OCI-M2 (cell line): ENCODE results near the gene IMMP2L.

Source experiments
- DNase-seq: peaks from one replicate; lab custom pipeline; 2025; ENCODE audit not compliant: unreplicated experiment; lab: John Stamatoyannopoulos, UW

Gene IMMP2L

GRCh38 chr7:111012799-111013675 lies 549.3 kb downstream of the IMMP2L start:
- no peak for DNase-seq

DNA sequence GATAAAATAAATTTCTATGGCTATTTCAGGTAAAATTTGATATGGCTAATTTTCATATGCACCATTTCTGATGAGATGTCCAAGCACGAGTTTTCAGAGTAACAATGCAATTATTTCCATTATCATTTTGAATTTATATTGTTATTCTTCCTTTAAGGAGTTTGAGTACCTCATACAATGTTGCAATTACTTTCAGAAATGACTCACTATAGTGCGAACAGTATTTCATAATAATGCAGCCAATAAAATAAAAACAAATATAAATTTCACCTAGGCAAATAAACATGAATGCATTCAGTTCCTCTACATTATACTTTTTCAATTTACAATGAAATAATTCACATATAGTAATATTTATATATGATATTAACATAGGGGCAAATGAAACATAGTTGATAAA lies 550.1 kb downstream of the IMMP2L start:
- DNase-seq, result no peak

DNA sequence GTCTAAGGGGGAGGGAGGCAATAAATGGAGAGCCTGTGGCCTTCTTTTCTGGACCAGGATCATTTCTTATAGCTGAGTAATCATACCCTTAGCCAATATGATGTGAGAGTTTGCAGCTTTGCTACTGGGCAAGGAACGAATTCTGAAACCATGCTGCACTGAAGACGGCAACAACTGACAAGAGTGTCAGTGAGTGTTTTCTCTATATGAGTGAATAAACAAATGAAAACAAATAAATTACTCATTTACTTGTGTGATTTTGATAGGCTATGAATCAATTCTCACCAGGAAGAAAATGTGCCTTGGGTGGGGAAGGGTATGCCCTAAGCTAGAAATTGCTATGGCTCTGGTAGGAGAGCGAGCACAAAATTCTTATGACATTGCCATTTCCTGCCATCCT lies 550.8 kb downstream of the IMMP2L start:
- no peak for DNase-seq

DNA sequence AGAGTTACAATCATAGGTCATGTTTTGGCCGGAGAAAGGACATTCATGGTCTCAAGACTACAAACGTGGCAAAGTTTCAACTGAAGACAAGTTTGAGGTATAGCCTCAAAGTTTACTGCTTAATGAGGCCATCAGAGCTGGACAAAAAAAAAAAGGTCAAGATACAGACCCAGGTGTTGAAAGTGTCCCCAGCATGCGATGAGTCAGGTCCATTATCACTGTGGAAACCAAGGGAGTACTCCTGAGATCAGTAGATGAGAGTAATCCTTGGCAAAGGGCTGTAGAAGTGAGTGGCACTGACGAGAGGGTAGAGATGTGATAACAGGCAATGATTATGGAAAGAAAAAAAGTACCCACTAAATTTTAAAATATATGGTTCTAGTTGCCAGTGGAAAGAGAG lies 551.5 kb downstream of the IMMP2L start:
- no peak for DNase-seq

- DNase-seq, result no peak
These were observed 552.7 kb downstream of the IMMP2L start for GRCh38 chr7:111009526-111010040.

DNA sequence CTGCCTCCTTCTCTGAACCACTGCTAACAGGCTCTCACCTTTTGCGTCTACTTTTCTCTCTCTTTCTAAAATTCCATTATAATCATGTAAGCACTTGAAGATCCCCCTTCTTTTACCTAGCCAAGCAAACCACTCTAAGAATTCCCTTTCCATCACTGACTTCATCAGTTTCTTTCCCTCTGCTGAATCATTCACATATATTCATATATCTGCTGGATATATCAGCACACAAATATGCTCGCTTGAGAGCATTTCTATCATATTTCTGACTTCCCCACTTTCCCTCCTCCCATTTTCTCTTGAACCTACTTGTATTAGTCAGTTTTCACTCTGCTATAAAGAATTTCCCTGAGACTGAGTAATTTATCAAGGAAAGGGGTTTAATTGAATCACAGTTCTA lies 555.6 kb downstream of the IMMP2L start:
- DNase-seq, result no peak

DNA sequence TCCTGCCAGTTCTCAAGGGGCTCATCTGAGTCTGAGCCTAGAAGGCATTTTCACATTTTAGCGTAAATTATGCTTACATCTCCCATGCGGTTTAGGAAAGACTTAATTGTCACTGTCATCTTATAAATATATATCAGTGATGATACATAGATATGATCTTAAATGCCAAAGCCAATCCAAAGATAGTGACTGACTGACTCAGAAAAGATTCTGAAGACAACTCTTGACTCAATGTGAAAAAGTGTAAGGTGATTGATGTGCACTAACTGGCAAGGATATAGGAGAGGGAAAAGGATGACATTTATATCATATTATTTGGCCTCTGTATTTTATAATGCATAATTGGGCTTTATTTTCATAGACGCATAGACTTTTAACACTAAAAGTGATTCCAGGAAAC lies 556.3 kb downstream of the IMMP2L start:
- no peak for DNase-seq

- no peak for DNase-seq
These were observed 556.8 kb downstream of the IMMP2L start for GRCh38 chr7:111005445-111005844.

- no peak for DNase-seq
These were observed 557.9 kb downstream of the IMMP2L start for GRCh38 chr7:111004310-111004901.

DNA sequence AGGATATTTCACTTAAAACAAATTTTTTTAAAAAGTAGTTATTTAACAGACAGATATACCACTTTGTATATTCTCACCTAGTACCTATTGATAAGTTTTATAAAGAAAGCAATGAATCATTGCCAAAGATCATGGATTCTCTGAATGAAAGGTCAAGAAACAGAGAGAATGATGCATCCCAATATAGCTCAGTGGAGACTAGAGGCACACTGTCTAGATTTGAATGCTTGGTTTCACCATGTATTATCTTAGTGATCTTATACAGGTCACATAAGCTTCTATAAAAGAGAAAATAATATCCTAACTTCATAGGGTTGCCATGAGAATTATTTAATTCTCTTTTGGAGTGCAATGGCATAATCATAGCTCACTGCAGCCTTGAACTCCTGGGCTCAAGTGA lies 558.4 kb downstream of the IMMP2L start:
- DNase-seq, result no peak

GRCh38 chr7:110994028-110994967 lies 568.0 kb downstream of the IMMP2L start:
- DNase-seq, result no peak

DNA sequence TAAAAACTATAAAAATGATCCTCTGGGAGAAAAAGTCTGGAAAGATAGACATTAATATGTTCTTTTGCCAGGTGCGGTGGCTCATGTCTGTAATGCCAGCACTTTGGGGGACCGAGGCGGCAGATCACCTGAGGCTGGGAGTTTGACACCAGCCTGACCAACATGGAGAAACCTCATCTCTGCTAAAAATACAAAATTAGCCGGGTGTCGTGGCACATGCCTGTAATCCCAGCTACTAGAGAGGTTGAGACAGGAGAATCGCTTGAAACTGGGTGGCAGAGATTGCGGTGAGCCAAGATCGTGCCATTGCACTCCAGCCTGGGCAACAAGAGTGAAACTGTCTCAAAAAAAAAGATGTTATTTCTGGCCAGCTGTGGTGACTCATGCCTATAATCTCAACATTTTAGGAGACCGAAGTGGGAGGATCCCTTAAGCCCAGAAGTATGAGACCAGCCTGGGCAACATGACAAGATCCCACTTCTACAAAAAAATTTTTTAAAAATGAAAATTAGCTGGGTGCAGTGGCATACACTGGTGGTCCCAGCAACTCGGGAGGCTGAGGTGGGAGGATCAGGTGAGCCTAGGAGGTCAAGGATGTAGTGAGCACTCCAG lies 573.3 kb downstream of the IMMP2L start:
- DNase-seq, result no peak

DNA sequence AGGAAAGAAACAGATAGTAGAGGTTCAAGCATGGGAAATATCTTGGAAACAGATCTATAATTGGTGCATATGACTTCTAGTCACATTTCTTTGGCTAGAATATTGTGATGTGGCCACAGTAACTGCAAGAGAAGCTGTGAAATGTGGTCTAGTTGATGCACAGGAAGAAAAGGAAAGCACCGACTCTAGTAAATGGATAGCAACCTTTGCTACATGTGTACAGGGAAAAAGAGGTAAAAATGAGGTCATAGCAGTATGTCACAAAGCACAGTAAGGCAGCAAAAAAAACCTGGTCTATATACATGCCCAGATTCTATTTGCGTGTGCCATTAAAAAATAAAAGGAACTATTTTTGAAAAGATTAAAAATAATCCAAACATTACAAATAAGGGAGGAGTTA lies 573.9 kb downstream of the IMMP2L start:
- DNase-seq, result no peak

GRCh38 chr7:110987127-110987693 lies 575.1 kb downstream of the IMMP2L start:
- no peak for DNase-seq

GRCh38 chr7:110983822-110984456 lies 578.4 kb downstream of the IMMP2L start:
- no peak for DNase-seq

GRCh38 chr7:110977127-110977737 lies 585.1 kb downstream of the IMMP2L start:
- DNase-seq, result no peak

DNA sequence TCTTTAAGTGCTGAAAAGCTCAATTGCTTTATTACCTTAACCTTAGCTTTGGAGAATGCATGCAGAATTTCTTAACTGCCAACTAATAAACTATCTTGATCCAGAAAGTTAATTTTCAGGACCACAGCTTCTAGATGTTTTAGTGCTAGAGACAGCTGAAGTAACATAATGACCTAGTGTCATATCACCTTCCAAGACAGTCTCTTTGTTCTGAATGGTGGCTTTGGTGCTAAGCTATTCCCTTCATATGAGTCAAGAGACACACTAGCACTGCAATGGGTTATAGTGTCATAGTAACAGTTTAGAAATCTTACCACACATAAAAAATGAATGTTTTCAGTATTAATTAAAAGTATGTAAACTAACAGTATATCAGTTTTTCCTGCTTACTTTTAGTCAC lies 586.8 kb downstream of the IMMP2L start:
- no peak for DNase-seq

GRCh38 chr7:110974441-110974840 lies 587.9 kb downstream of the IMMP2L start:
- DNase-seq, result no peak

DNA sequence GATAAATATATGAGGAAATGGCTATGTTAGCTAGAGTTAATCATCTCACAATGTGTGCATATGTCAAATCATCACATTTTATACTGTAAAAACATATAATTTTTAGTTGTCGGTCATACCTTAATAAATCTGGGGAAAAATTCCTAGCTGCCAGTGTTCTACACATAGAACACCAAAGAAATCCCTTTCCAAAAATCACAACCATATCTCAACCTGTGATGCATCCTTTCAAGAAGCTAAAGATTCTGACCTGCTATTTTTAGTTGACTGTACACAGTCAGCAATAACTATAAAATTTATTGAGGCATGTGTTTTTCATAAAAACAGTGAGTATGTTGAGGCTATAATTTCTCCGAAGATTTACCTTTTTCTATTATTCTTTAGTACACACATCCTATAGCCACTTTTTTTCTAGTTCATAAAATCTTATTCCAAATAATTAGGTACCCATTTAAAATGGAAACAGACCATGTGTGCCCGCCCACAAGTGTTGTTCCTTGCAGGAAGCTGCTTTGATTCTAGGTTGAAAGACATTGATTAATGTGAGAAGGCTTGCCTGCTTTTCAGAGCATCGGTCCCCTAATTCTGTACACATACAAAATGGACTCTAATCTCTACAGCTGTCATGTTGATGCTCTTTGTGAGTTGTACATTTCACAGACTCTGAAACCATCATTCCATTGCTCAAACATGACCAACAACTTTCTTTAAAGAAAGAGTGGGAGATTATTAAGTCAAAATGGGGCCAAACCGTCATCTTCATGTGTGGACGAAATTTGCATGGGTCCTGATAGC lies 588.9 kb downstream of the IMMP2L start:
- no peak for DNase-seq
